GM21825 (cell line): Measurements from ENCODE around the gene SRD5A2.

Experiments used
- ATAC-seq: cut with Tn5 transposase; IDR thresholded peaks from one replicate; pipeline ENCODE4 v1.9.1; 2021; ENCODE audit warnings: mild to moderate bottlenecking, moderate library complexity; ENCODE audit not compliant: unreplicated experiment

Gene SRD5A2

GRCh38 chr2:31580321-31581117 lies at the start of gene SRD5A2:
SRD5A2 (minus strand) TSS chr2:31580938; CDS start chr2:31580900, 38 bp downstream.
- no peak for ATAC-seq

- no peak for ATAC-seq
These were observed 25.8 kb upstream of the SRD5A2 start for GRCh38 chr2:31606509-31606908.

GRCh38 chr2:31598694-31599093 lies 18.0 kb upstream of the SRD5A2 start:
- no peak for ATAC-seq

- no peak for ATAC-seq
These were observed 5.5 kb upstream of the SRD5A2 start for GRCh38 chr2:31586230-31586629.

- ATAC-seq, result no peak
These were observed 522 bp upstream of the SRD5A2 start for GRCh38 chr2:31581124-31581795.

- ATAC-seq, result no peak
These were observed 780 bp downstream of the SRD5A2 start for GRCh38 chr2:31579996-31580320.

- no peak for ATAC-seq
These were observed 2.4 kb downstream of the SRD5A2 start for GRCh38 chr2:31578316-31578715.

GRCh38 chr2:31577143-31577542 lies 3.6 kb downstream of the SRD5A2 start:
- no peak for ATAC-seq

- no peak for ATAC-seq
These were observed 12.0 kb downstream of the SRD5A2 start for GRCh38 chr2:31568585-31569201.

- no peak for ATAC-seq
These were observed 13.1 kb downstream of the SRD5A2 start for GRCh38 chr2:31567679-31568078.

- ATAC-seq, result no peak
These were observed 17.4 kb downstream of the SRD5A2 start for GRCh38 chr2:31563273-31563839.

- no peak for ATAC-seq
These were observed 18.9 kb downstream of the SRD5A2 start for GRCh38 chr2:31561823-31562222.

GRCh38 chr2:31558401-31559295 lies 22.1 kb downstream of the SRD5A2 start:
- no peak for ATAC-seq

GRCh38 chr2:31556940-31557339 lies 23.8 kb downstream of the SRD5A2 start:
- no peak for ATAC-seq

- ATAC-seq, result no peak
These were observed 24.6 kb downstream of the SRD5A2 start for GRCh38 chr2:31555967-31556706.

- ATAC-seq, result no peak
These were observed 27.4 kb downstream of the SRD5A2 start for GRCh38 chr2:31553362-31553761.

GRCh38 chr2:31547485-31547884 lies 33.3 kb downstream of the SRD5A2 start:
- no peak for ATAC-seq

- ATAC-seq, result no peak
These were observed 38.9 kb downstream of the SRD5A2 start for GRCh38 chr2:31541853-31542252.

GRCh38 chr2:31539505-31539904 lies 41.2 kb downstream of the SRD5A2 start:
- no peak for ATAC-seq

GRCh38 chr2:31535768-31536167 lies 45.0 kb downstream of the SRD5A2 start:
- ATAC-seq, result no peak
